ENCODE measurements around the gene ZNF613.
A peak's percentile ranks its signal among the peaks of the same experiment; 100 is the strongest.

The ZNF613 gene

GRCh38 chr19:51983361-51983760 is 56.1 kb downstream of the ZNF613 start:
- H3K36me3 ChIP-seq (ENCODE audit: control insufficient read depth, insufficient read depth, low read length), result no peaks in the 10 kb centered on the region
- no peak for TF ChIP-seq CTCF (IDR thresholded peaks at IDR 0.05)
- H3K9me3 ChIP-seq (ENCODE audit: control insufficient read depth, low read length), result no peaks in the 10 kb centered on the region

DNA sequence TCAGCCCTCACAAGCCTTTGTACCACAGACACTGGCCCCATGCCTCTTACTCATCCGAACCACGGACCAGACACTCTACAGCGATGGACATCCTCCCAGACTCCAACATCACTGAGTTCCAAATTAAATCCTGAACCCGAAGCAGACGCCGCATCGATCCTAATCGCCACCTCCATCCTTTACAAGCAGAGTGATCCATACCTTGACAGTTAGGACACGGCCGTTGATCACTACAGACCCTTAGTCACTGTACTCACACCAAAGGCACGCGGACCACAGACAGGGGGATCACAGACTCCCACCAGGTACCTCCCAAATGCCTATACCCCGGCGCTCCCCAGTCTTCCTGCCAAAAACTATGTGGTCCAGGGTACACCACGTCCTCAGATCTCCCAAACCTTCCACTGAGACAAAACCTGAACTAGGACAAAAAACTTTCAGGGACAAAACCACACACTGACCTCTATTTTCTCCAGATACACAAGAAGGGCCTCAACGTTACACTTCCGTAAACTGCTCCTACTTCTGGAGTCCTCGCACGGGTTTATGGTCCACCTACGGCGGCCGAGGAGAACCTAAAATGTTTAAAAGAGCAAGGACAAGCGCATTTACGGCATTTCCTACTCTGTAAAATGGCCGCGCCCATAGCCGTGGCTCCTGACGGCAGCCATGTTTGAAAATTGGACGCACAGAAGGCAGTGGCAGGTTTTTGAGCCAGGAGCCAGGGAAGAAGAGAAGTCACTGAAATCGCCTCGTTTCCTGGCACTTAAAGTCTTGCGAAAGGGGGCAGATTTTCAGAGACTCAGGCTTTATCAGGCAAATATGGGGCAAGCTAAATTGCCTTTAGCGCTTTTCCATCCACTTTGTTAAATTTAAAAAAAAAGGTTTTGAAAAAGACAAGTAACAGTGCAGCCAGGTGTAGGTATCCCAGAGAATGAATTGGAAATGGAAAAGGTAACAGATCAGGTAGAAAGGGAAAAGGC is 59.3 kb downstream of the ZNF613 start, which contains the start of gene ZNF350:
ZNF350 (minus strand) TSS at position 532 of the 983 bp plus-strand sequence. CDS start 12,480 bp downstream, outside the sequence.
- peak within 1 kb of the TSS; percentile 89 for H3K4me2 ChIP-seq (ENCODE audit: low read length)
- H2AFZ ChIP-seq, result peak within 1 kb of the TSS; percentile 67
- no peaks in the 10 kb centered on the region for H3K9me3 ChIP-seq (ENCODE audit: control insufficient read depth, low read length)
- no peaks in the 10 kb centered on the region for H3K27me3 ChIP-seq (ENCODE audit: control insufficient read depth, insufficient read depth, low read length)
- H3K4me3 ChIP-seq (ENCODE audit: low read depth, low read length), result peak within 1 kb of the TSS; percentile 89
- peak within 1 kb of the TSS; percentile 51 for H3K27ac ChIP-seq
- TF ChIP-seq CTCF (IDR thresholded peaks at IDR 0.05), result no peak
- no peaks in the 10 kb centered on the region for H3K36me3 ChIP-seq (ENCODE audit: control insufficient read depth, insufficient read depth, low read length)
- H3K9ac ChIP-seq, result no peak within 1 kb of the TSS
- no peaks in the 10 kb centered on the region for H3K4me1 ChIP-seq
- peaks cover 11% of the 10 kb centered on the region for H3K79me2 ChIP-seq

More at GRCh38 chr19:51983361-51983760, 56.1 kb downstream of the ZNF613 start:
- H3K4me1 ChIP-seq, result no peaks in the 10 kb centered on the region
- peaks cover 15% of the 10 kb centered on the region for H3K79me2 ChIP-seq
- no peak overlapping the region for H3K4me2 ChIP-seq (ENCODE audit: low read length)
- H3K27ac ChIP-seq, result no peak overlapping the region
- no peaks in the 10 kb centered on the region for H3K27me3 ChIP-seq (ENCODE audit: control insufficient read depth, insufficient read depth, low read length)
- H3K9ac ChIP-seq, result no peak overlapping the region
- H3K4me3 ChIP-seq (ENCODE audit: low read depth, low read length), result no peak overlapping the region
- no peak overlapping the region for H2AFZ ChIP-seq

DNA sequence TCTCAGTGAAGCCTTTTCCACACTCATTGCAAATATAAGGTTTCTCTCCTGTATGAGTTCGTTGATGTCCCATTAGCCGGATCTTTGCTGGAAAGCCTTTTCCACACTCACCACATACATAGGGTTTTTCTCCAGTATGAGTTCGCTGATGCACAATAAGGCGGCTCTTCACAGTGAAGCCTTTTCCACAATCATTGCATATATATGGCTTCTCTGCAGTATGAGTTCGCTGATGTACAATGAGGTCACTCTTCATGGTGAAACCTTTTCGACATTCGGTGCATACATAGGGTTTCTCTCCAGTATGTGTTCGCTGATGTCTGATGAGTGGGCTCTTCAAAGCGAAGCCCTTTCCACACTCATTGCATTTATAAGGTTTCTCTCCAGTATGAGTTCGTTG is 66.2 kb downstream of the ZNF613 start:
- H3K4me1 ChIP-seq, result no peaks in the 10 kb centered on the region
- H3K27me3 ChIP-seq (ENCODE audit: control insufficient read depth, insufficient read depth, low read length), result no peaks in the 10 kb centered on the region
- peaks cover 26% of the 10 kb centered on the region for H3K9me3 ChIP-seq (ENCODE audit: control insufficient read depth, low read length)
- TF ChIP-seq CTCF (IDR thresholded peaks at IDR 0.05), result no peak
- no peak overlapping the region for H2AFZ ChIP-seq
- no peak overlapping the region for H3K4me2 ChIP-seq (ENCODE audit: low read length)
- H3K36me3 ChIP-seq (ENCODE audit: control insufficient read depth, insufficient read depth, low read length), result peaks cover 22% of the 10 kb centered on the region
- H3K27ac ChIP-seq, result no peak overlapping the region
- H3K79me2 ChIP-seq, result no peaks in the 10 kb centered on the region
- H3K9ac ChIP-seq, result no peak overlapping the region
- H3K4me3 ChIP-seq (ENCODE audit: low read depth, low read length), result no peak overlapping the region

GRCh38 chr19:51994048-51994644 is 66.9 kb downstream of the ZNF613 start:
- Histone ChIP-seq H3K4me1 (no peaks in the 10 kb centered on the region), H3K9me3 (ENCODE audit: control insufficient read depth, low read length) (peaks cover 26% of the 10 kb centered on the region), H3K9ac (no peak overlapping the region), H3K79me2 (no peaks in the 10 kb centered on the region), H3K4me3 (ENCODE audit: low read depth, low read length) (no peak overlapping the region), H3K27ac (no peak overlapping the region), H3K27me3 (ENCODE audit: control insufficient read depth, insufficient read depth, low read length) (no peaks in the 10 kb centered on the region), H3K36me3 (ENCODE audit: control insufficient read depth, insufficient read depth, low read length) (peaks cover 25% of the 10 kb centered on the region), H3K4me2 (ENCODE audit: low read length) (no peak overlapping the region), H2AFZ (no peak overlapping the region)
- TF ChIP-seq CTCF (IDR thresholded peaks at IDR 0.05), result no peak

Measured in parathyroid adenoma (tissue), 2 donors.